ENCODE results near the gene SH2B3.

- TF ChIP-seq TAF1 (IDR thresholded peaks at IDR 0.05; ENCODE audit: low read depth, low read length) (no peak), POLR2AphosphoS5 (IDR thresholded peaks at IDR 0.05; ENCODE audit: low read depth, low read length) (no peak)
These were observed 32.8 kb downstream of the SH2B3 start for GRCh38 chr12:111438481-111438880.

Data from GM12891 (cell line).